IMR-90 (cell line): ENCODE results near the gene C5AR1. TPM values are rescaled to one million over a fixed set of nuclear protein-coding genes. Genes with fewer than 3 reads are reported as not detected.

Experiments
- ATAC-seq: fragments of 200-7000 bp; cut with Tn5 transposase; 2 replicates; pipeline ENCODE4 v1.9.1; 2020; ENCODE audit warnings: low read depth, mild to moderate bottlenecking, moderate library complexity
- BruUV-seq: library from RNA; stranded (reverse); fragments of 400-500 nt; replicated peaks from 2 replicates; lab custom pipeline; 2021; lab: Mats Ljungman, UMichigan
- CTCF ChIA-PET: fragments of 300-600 bp; formaldehyde crosslinking; extraction: SDS; loops from one replicate; lab custom pipeline; 2021; ENCODE audit warnings: antibody characterized with exemption; lab: Yijun Ruan, JAX
- POLR2A ChIA-PET: fragments of 300-600 bp; sonication (Branson Sonifier 250); formaldehyde crosslinking; loops from one replicate; lab custom pipeline; 2022; ENCODE audit warnings: antibody characterized with exemption; ENCODE audit not compliant: unreplicated experiment; lab: Charles Lee
- DNase-seq: peaks from one replicate; pipeline ENCODE4 v3.0.0; 2013
- H2AFZ ChIP-seq: replicated peaks from 2 replicates; pipeline ENCODE3; 2013; ENCODE audit warnings: low read length, mild to moderate bottlenecking; ENCODE audit not compliant: poor library complexity
- H2AK5ac ChIP-seq: 2 replicates; pipeline ENCODE4 v1.6.1; 2013; ENCODE audit warnings: low read depth, low read length, inconsistent platforms
- H2AK9ac ChIP-seq: replicated peaks from 2 replicates; pipeline ENCODE3; 2013; ENCODE audit warnings: mild to moderate bottlenecking, low read depth, low read length, moderate library complexity; ENCODE audit not compliant: poor library complexity
- H2BK120ac ChIP-seq: 2 replicates; pipeline ENCODE4 v1.6.1; 2013; ENCODE audit warnings: low read depth, low read length, inconsistent platforms
- H2BK15ac ChIP-seq: 3 replicates; pipeline ENCODE4 v1.6.1; 2013; ENCODE audit warnings: low read depth, low read length, inconsistent platforms
- H2BK20ac ChIP-seq: 2 replicates; pipeline ENCODE4 v1.6.1; 2013; ENCODE audit warnings: low read depth, mild to moderate bottlenecking, inconsistent platforms, low read length, moderate library complexity
- H2BK5ac ChIP-seq: 2 replicates; pipeline ENCODE4 v1.6.1; 2013; ENCODE audit warnings: mild to moderate bottlenecking, low read depth, low read length, inconsistent platforms; ENCODE audit not compliant: poor library complexity, severe bottlenecking
- H3K14ac ChIP-seq: replicated peaks from 2 replicates; pipeline ENCODE4 v1.6.1; 2013; ENCODE audit warnings: low read depth, low read length, inconsistent platforms
- H3K18ac ChIP-seq: 2 replicates; pipeline ENCODE4 v1.6.1; 2013; ENCODE audit warnings: low read depth, low read length, control low read depth
- H3K23ac ChIP-seq: 2 replicates; pipeline ENCODE4 v1.6.1; 2013; ENCODE audit warnings: low read depth, low read length, inconsistent platforms
- H3K27ac ChIP-seq: 2 replicates; pipeline ENCODE4 v1.5.1; 2013; ENCODE audit warnings: mild to moderate bottlenecking, control low read depth, low read length; ENCODE audit not compliant: insufficient read depth
- H3K27me3 ChIP-seq: 2 replicates; pipeline ENCODE4 v1.6.1; 2013; ENCODE audit warnings: low read length; ENCODE audit not compliant: control insufficient read depth, insufficient read depth
- H3K36me3 ChIP-seq: 2 replicates; pipeline ENCODE4 v1.6.1; 2013; ENCODE audit warnings: low read length, mixed read lengths; ENCODE audit not compliant: control insufficient read depth, insufficient read depth
- H3K4ac ChIP-seq: 2 replicates; pipeline ENCODE4 v1.6.1; 2013; ENCODE audit warnings: low read depth, low read length, inconsistent platforms
- H3K4me1 ChIP-seq: 2 replicates; pipeline ENCODE4 v1.6.1; 2013; ENCODE audit warnings: low read length, mixed read lengths; ENCODE audit not compliant: control insufficient read depth, insufficient read depth
- H3K4me2 ChIP-seq: 2 replicates; pipeline ENCODE4 v1.6.1; 2013; ENCODE audit warnings: low read depth, mild to moderate bottlenecking, control low read depth, low read length, moderate library complexity
- H3K4me3 ChIP-seq: 2 replicates; pipeline ENCODE4 v1.5.1; 2013; ENCODE audit warnings: low read depth, mild to moderate bottlenecking, control low read depth, low read length, moderate library complexity; ENCODE audit not compliant: insufficient read depth
- H3K56ac ChIP-seq: 2 replicates; pipeline ENCODE4 v1.6.1; 2013; ENCODE audit warnings: low read length, inconsistent platforms; ENCODE audit not compliant: insufficient read depth; ENCODE audit errors: extremely low read depth
- H3K79me1 ChIP-seq, 2 experiments: 2 replicates each; pipeline ENCODE4 v1.6.1; 2013; ENCODE audit warnings: low read length in 2 of 2, inconsistent platforms in 1 of 2, low read depth in 1 of 2
- H3K9ac ChIP-seq: 2 replicates; pipeline ENCODE4 v1.6.1; 2013; ENCODE audit warnings: low read depth, low read length, control low read depth
- H3K9me1 ChIP-seq: 2 replicates; pipeline ENCODE4 v1.6.1; 2013; ENCODE audit warnings: low read length, inconsistent platforms; ENCODE audit not compliant: insufficient read depth
- H3K9me3 ChIP-seq: 2 replicates; pipeline ENCODE4 v1.6.1; 2013; ENCODE audit warnings: low read length; ENCODE audit not compliant: control insufficient read depth, insufficient read depth
- H4K20me1 ChIP-seq: 2 replicates; pipeline ENCODE4 v1.6.1; 2013; ENCODE audit warnings: low read length, inconsistent platforms; ENCODE audit not compliant: insufficient read depth
- H4K5ac ChIP-seq: 2 replicates; pipeline ENCODE4 v1.6.1; 2013; ENCODE audit warnings: mild to moderate bottlenecking, low read depth, low read length, control low read depth
- H4K8ac ChIP-seq, 2 experiments: 2 replicates each; pipeline ENCODE4 v1.6.1; 2013; ENCODE audit warnings: low read depth in 2 of 2, low read length in 2 of 2, control low read depth in 1 of 2, inconsistent platforms in 1 of 2
- H4K91ac ChIP-seq: 2 replicates; pipeline ENCODE4 v1.6.1; 2013; ENCODE audit warnings: low read depth, low read length, inconsistent platforms; ENCODE audit not compliant: insufficient read depth
- NFE2L2 ChIP-seq: fragments of 150-350 bp; IDR thresholded peaks from 2 replicates; pipeline ENCODE4 v1.6.1; 2016; ENCODE audit warnings: low read depth, mild to moderate bottlenecking, low read length
- WGBS, 2 experiments: methylation state at CpG; one replicate each; pipeline versions ENCODE4 v1.1.5 to v1.1.7; 2013; ENCODE audit warnings: missing lambda C conversion rate in 2 of 2; ENCODE audit not compliant: insufficient read length in 1 of 2; ENCODE audit errors: extremely low coverage in 2 of 2; 5-methylcytosine and 5-hydroxymethylcytosine counted together
- dilution Hi-C: fragments of 300-500 bp; cut with HindIII; formaldehyde crosslinking; loops from one replicate; pipeline ENCODE4 v1.14.3; 2018; ENCODE audit warnings: low sequenced_read_pairs; ENCODE audit not compliant: unreplicated experiment
- in situ Hi-C: fragments of 300-500 bp; cut with MboI; formaldehyde crosslinking; loops from 3 replicates; pipeline ENCODE4 v1.14.3; 2019; ENCODE audit warnings: low sequenced_read_pairs, inconsistent platforms, mixed read lengths
- intact Hi-C: fragments of 100-400 bp; cut with micrococcal nuclease; formaldehyde crosslinking; loops from 2 replicates; pipeline ENCODE4 v1.10.0; 2022
- polyA plus RNA-seq, 3 experiments: library from polyadenylated mRNA; depleted of rRNA; stranded (reverse); fragments of >200 nt; gene quantifications; 2 replicates each; pipeline ENCODE4 v1.2.3, GENCODE V29; 2012; ENCODE audit warnings: low replicate concordance in 1 of 3
- total RNA-seq: library from RNA; depleted of rRNA; stranded (reverse); fragments of >200 nt; gene quantifications from 2 replicates; pipeline ENCODE4 v1.2.3, GENCODE V29; 2012
- TF ChIP-seq, protein P1 (sequence below): fragments of 150-350 bp; IDR thresholded peaks from 2 replicates; pipeline ENCODE4 v1.6.1; 2017; ENCODE audit warnings: mild to moderate bottlenecking, antibody characterized with exemption, low read length, low read depth

Gene C5AR1
- total and polyA plus RNA-seq, 2 of the 4 experiments (the other 2 are of a cell fraction): under 0.01 to 1.0 TPM

DNA sequence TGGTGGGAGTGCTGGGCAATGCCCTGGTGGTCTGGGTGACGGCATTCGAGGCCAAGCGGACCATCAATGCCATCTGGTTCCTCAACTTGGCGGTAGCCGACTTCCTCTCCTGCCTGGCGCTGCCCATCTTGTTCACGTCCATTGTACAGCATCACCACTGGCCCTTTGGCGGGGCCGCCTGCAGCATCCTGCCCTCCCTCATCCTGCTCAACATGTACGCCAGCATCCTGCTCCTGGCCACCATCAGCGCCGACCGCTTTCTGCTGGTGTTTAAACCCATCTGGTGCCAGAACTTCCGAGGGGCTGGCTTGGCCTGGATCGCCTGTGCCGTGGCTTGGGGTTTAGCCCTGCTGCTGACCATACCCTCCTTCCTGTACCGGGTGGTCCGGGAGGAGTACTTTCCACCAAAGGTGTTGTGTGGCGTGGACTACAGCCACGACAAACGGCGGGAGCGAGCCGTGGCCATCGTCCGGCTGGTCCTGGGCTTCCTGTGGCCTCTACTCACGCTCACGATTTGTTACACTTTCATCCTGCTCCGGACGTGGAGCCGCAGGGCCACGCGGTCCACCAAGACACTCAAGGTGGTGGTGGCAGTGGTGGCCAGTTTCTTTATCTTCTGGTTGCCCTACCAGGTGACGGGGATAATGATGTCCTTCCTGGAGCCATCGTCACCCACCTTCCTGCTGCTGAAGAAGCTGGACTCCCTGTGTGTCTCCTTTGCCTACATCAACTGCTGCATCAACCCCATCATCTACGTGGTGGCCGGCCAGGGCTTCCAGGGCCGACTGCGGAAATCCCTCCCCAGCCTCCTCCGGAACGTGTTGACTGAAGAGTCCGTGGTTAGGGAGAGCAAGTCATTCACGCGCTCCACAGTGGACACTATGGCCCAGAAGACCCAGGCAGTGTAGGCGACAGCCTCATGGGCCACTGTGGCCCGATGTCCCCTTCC is 10.5 kb downstream of the C5AR1 start:
- CTCF ChIA-PET: no interaction called here
- dilution Hi-C loops: no loop called here

More for the DNA sequence above, 10.5 kb downstream of the C5AR1 start:
- no peaks in the 10 kb centered on the region for H3K79me1 ChIP-seq
- BruUV-seq: no TSS peak
- POLR2A ChIA-PET: no interaction called here
- TF ChIP-seq, protein P1, sequence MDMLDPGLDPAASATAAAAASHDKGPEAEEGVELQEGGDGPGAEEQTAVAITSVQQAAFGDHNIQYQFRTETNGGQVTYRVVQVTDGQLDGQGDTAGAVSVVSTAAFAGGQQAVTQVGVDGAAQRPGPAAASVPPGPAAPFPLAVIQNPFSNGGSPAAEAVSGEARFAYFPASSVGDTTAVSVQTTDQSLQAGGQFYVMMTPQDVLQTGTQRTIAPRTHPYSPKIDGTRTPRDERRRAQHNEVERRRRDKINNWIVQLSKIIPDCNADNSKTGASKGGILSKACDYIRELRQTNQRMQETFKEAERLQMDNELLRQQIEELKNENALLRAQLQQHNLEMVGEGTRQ: no peak
- TF ChIP-seq NFE2L2: no peak
- H4K91ac ChIP-seq: no peak overlapping the region
- H2BK15ac ChIP-seq: no peak overlapping the region; the same call in 2 of the 3 replicates
- no peak overlapping the region for H3K18ac ChIP-seq
- no peak overlapping the region for H3K4me3 ChIP-seq
- H3K9ac ChIP-seq: no peak overlapping the region
- H2BK120ac ChIP-seq: no peak overlapping the region
- H3K27me3 ChIP-seq: peaks cover 8% of the 10 kb centered on the region
- DNase-seq (no peak), ATAC-seq (no peak)
- H3K36me3 ChIP-seq: no peaks in the 10 kb centered on the region
- H2AK9ac ChIP-seq: no peak overlapping the region
- H3K56ac ChIP-seq: no peak overlapping the region
- H4K8ac ChIP-seq: no peak overlapping the region
- H3K9me3 ChIP-seq: peaks cover 2% of the 10 kb centered on the region
- peak overlapping the region; percentile 28; the same call in 1 of the 2 replicates for H2AK5ac ChIP-seq
- H2BK20ac ChIP-seq: no peak overlapping the region
- no peak overlapping the region for H2BK5ac ChIP-seq
- no peak overlapping the region for H3K4ac ChIP-seq
- intact Hi-C loops: no loop called here
- no peak overlapping the region for H2AFZ ChIP-seq
- no peaks in the 10 kb centered on the region for H4K20me1 ChIP-seq
- H3K4me1 ChIP-seq: 0 out of 2 replicates have a peak, but pooled peaks cover 2% of the 10 kb centered on the region
- no peak overlapping the region for H3K4me2 ChIP-seq
- H4K5ac ChIP-seq: no peak overlapping the region
- H3K14ac ChIP-seq: no peak overlapping the region
- in situ Hi-C loops: no loop called here
- WGBS, 2 experiments: 83% methylated on average over 15 of the region's 46 CpGs; no CpG with 5 or more reads in 1 of the 2 experiments
- H3K23ac ChIP-seq: no peak overlapping the region
- 0 out of 2 replicates have a peak, but pooled peaks cover 3% of the 10 kb centered on the region for H3K9me1 ChIP-seq
- H3K27ac ChIP-seq: no peak overlapping the region
